HG02759 (cell line): ENCODE results near the gene ZNF93.
"Not testable (repeated sequence)": the region's sequence is repeated elsewhere in the genome, so short reads cannot be mapped to it uniquely, and the experiment has no call there.

Experiments
- ATAC-seq: cut with Tn5 transposase; IDR thresholded peaks from one replicate; pipeline ENCODE4 v1.9.1; 2021; ENCODE audit warnings: mild to moderate bottlenecking, moderate library complexity; ENCODE audit not compliant: unreplicated experiment

ZNF93 gene

GRCh38 chr19:19933432-19934314, 32.9 kb downstream of the ZNF93 start:
- ATAC-seq, result not testable (repeated sequence)

GRCh38 chr19:19937403-19937802, 36.7 kb downstream of the ZNF93 start:
- ATAC-seq, result no peak

- ATAC-seq, result no peak
Observed at GRCh38 chr19:19938449-19938848, 37.7 kb downstream of the ZNF93 start.

GRCh38 chr19:19943848-19944582, 43.3 kb downstream of the ZNF93 start:
- no peak for ATAC-seq

GRCh38 chr19:19944583-19944880, 43.8 kb downstream of the ZNF93 start:
- no peak for ATAC-seq

GRCh38 chr19:19946226-19946625, 45.5 kb downstream of the ZNF93 start:
- ATAC-seq, result no peak

- ATAC-seq, result no peak
Observed at GRCh38 chr19:19948800-19949199, 48.1 kb downstream of the ZNF93 start.

- ATAC-seq, result no peak
Observed at GRCh38 chr19:19955208-19955607, 54.5 kb downstream of the ZNF93 start.

- ATAC-seq, result no peak
Observed at GRCh38 chr19:19956434-19957075, 55.8 kb downstream of the ZNF93 start.

- ATAC-seq, result not testable (repeated sequence)
Observed at GRCh38 chr19:19957766-19958165, 57.0 kb downstream of the ZNF93 start.

- ATAC-seq, result not testable (repeated sequence)
Observed at GRCh38 chr19:19959151-19959799, 58.5 kb downstream of the ZNF93 start.

- ATAC-seq, result no peak
Observed at GRCh38 chr19:19964416-19964815, 63.7 kb downstream of the ZNF93 start.

- ATAC-seq, result not testable (repeated sequence)
Observed at GRCh38 chr19:19966126-19966525, 65.4 kb downstream of the ZNF93 start.

- no peak for ATAC-seq
Observed at GRCh38 chr19:19966862-19967261, 66.1 kb downstream of the ZNF93 start.
